IMR-90 (cell line): Measurements from ENCODE around the gene NPTX1. TPM values are rescaled to one million over a fixed set of nuclear protein-coding genes. Genes with fewer than 3 reads are reported as not detected.

ENCODE experiments used
- polyA plus RNA-seq, 3 experiments: library from polyadenylated mRNA; depleted of rRNA; stranded (reverse); fragments of >200 nt; gene quantifications; 2 replicates each; pipeline ENCODE4 v1.2.3, GENCODE V29; 2012; ENCODE audit warnings: low replicate concordance in 1 of 3
- total RNA-seq: library from RNA; depleted of rRNA; stranded (reverse); fragments of >200 nt; gene quantifications from 2 replicates; pipeline ENCODE4 v1.2.3, GENCODE V29; 2012
- TF ChIP-seq, protein P1 (sequence below): conservative IDR thresholded peaks from 2 replicates; pipeline ENCODE4 v1.5.1; 2012; ENCODE audit warnings: mild to moderate bottlenecking, low read depth, low read length, improper control_type of control experiment

NPTX1 gene
- total and polyA plus RNA-seq, 2 of the 4 experiments (the other 2 are of a cell fraction) = 20.8 to 39.5 TPM

DNA sequence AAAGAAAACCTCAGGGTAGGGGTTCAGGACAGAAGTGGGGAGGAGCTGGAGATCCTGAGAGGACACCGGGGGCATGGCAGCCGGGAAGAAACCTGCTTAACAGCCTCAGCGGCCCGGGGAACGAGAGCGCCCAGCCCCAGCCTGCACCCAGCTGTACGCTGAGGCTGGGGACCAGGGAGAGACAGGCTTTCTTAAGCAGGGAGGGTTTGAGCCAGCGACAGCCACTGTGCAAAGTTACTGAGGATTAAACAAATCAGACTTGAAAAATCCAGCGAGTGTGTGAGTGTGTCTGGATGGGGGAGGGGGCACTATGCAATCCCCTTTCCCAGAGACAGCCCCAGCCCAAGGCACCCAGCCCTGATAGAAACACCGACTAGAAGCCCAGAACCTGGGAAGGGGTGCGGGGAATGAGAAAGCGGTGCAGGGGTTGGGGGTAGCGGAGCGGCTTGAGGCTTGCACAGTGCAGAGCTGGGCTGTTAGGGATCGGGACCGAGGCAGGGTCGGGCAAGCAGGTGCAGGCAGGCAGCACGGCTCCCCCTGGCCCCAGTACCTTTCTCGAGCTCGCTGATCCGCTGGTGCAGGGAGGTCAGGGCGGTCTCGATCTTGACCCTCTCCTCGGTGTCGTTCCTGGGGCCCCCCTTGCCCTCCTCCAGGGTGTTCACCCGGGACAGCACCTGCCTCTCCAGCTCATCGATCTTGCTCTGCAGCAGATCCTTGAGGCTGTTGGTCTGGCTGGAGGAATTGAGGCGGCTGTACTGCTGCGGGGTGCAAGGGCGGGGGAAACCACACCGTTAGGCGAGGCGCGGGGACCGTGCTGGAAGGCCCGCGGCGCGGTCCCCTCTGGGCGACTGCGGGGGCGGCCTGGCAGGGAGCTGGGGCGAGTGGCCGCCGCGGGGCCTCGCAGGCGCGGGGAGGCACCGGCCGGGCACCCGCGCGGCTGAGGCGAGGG, 1.2 kb downstream of the NPTX1 start (continued):
- TF ChIP-seq, protein P1, sequence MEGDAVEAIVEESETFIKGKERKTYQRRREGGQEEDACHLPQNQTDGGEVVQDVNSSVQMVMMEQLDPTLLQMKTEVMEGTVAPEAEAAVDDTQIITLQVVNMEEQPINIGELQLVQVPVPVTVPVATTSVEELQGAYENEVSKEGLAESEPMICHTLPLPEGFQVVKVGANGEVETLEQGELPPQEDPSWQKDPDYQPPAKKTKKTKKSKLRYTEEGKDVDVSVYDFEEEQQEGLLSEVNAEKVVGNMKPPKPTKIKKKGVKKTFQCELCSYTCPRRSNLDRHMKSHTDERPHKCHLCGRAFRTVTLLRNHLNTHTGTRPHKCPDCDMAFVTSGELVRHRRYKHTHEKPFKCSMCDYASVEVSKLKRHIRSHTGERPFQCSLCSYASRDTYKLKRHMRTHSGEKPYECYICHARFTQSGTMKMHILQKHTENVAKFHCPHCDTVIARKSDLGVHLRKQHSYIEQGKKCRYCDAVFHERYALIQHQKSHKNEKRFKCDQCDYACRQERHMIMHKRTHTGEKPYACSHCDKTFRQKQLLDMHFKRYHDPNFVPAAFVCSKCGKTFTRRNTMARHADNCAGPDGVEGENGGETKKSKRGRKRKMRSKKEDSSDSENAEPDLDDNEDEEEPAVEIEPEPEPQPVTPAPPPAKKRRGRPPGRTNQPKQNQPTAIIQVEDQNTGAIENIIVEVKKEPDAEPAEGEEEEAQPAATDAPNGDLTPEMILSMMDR = no peak
